Measurements from ENCODE around the gene IL1RAP.
"Not testable (repeated sequence)": the region's sequence is repeated elsewhere in the genome, so short reads cannot be mapped to it uniquely, and the experiment has no call there.

IL1RAP gene

GRCh38 chr3:190513409-190514370 lies at the start of gene IL1RAP:
Gene IL1RAP, plus strand, starts transcription at chr3:190514085. Its CDS starts 50,205 bp downstream, at chr3:190564290.
- peak within 1 kb of the TSS; percentile 77 for H3K9ac ChIP-seq (ENCODE audit: low read depth, low read length)
- H3K4me1 ChIP-seq (ENCODE audit: insufficient read depth, low read length) = no peaks in the 10 kb centered on the region
- H3K9me3 ChIP-seq (ENCODE audit: control insufficient read depth, insufficient read depth, low read length) = no peaks in the 10 kb centered on the region
- no peaks in the 10 kb centered on the region for H3K36me3 ChIP-seq (ENCODE audit: insufficient read depth, low read length)

- H3K9ac ChIP-seq (ENCODE audit: low read depth, low read length) = no peak overlapping the region
- H3K4me1 ChIP-seq (ENCODE audit: insufficient read depth, low read length) = no peaks in the 10 kb centered on the region
- H3K36me3 ChIP-seq (ENCODE audit: insufficient read depth, low read length) = no peaks in the 10 kb centered on the region
- H3K9me3 ChIP-seq (ENCODE audit: control insufficient read depth, insufficient read depth, low read length) = no peaks in the 10 kb centered on the region; the same call in 1 of the 2 replicates
Observed at GRCh38 chr3:190467922-190468321, 46.0 kb upstream of the IL1RAP start.

GRCh38 chr3:190473261-190473660 lies 40.6 kb upstream of the IL1RAP start:
- not testable (repeated sequence) for H3K9ac ChIP-seq (ENCODE audit: low read depth, low read length); H3K9me3 ChIP-seq (ENCODE audit: control insufficient read depth, insufficient read depth, low read length); H3K4me1 ChIP-seq (ENCODE audit: insufficient read depth, low read length); H3K36me3 ChIP-seq (ENCODE audit: insufficient read depth, low read length)

GRCh38 chr3:190481779-190482178 lies 32.1 kb upstream of the IL1RAP start:
- Histone ChIP-seq H3K4me1 (ENCODE audit: insufficient read depth, low read length) (peaks cover 5% of the 10 kb centered on the region; the same call in 1 of the 2 replicates), H3K9me3 (ENCODE audit: control insufficient read depth, insufficient read depth, low read length) (no peaks in the 10 kb centered on the region), H3K36me3 (ENCODE audit: insufficient read depth, low read length) (no peaks in the 10 kb centered on the region), H3K9ac (ENCODE audit: low read depth, low read length) (no peak overlapping the region)

- Histone ChIP-seq H3K9ac (ENCODE audit: low read depth, low read length) (no peak overlapping the region), H3K4me1 (ENCODE audit: insufficient read depth, low read length) (peaks cover 7% of the 10 kb centered on the region; the same call in 1 of the 2 replicates), H3K9me3 (ENCODE audit: control insufficient read depth, insufficient read depth, low read length) (no peaks in the 10 kb centered on the region), H3K36me3 (ENCODE audit: insufficient read depth, low read length) (no peaks in the 10 kb centered on the region)
Observed at GRCh38 chr3:190485830-190486532, 27.9 kb upstream of the IL1RAP start.

- Histone ChIP-seq H3K4me1 (ENCODE audit: insufficient read depth, low read length) (peaks cover 7% of the 10 kb centered on the region; the same call in 1 of the 2 replicates), H3K9me3 (ENCODE audit: control insufficient read depth, insufficient read depth, low read length) (no peaks in the 10 kb centered on the region), H3K9ac (ENCODE audit: low read depth, low read length) (no peak overlapping the region), H3K36me3 (ENCODE audit: insufficient read depth, low read length) (no peaks in the 10 kb centered on the region)
Observed at GRCh38 chr3:190486533-190486864, 27.4 kb upstream of the IL1RAP start.

- peaks cover 7% of the 10 kb centered on the region; the same call in 1 of the 2 replicates for H3K4me1 ChIP-seq (ENCODE audit: insufficient read depth, low read length)
- H3K9me3 ChIP-seq (ENCODE audit: control insufficient read depth, insufficient read depth, low read length) = no peaks in the 10 kb centered on the region
- H3K9ac ChIP-seq (ENCODE audit: low read depth, low read length) = no peak overlapping the region
- no peaks in the 10 kb centered on the region for H3K36me3 ChIP-seq (ENCODE audit: insufficient read depth, low read length)
Observed at GRCh38 chr3:190486908-190487607, 26.8 kb upstream of the IL1RAP start.

GRCh38 chr3:190491533-190492054 lies 22.3 kb upstream of the IL1RAP start:
- Histone ChIP-seq H3K4me1 (ENCODE audit: insufficient read depth, low read length) (peaks cover 3% of the 10 kb centered on the region; the same call in 1 of the 2 replicates), H3K36me3 (ENCODE audit: insufficient read depth, low read length) (no peaks in the 10 kb centered on the region), H3K9ac (ENCODE audit: low read depth, low read length) (no peak overlapping the region), H3K9me3 (ENCODE audit: control insufficient read depth, insufficient read depth, low read length) (no peaks in the 10 kb centered on the region)

- Histone ChIP-seq H3K9me3 (ENCODE audit: control insufficient read depth, insufficient read depth, low read length) (no peaks in the 10 kb centered on the region), H3K36me3 (ENCODE audit: insufficient read depth, low read length) (no peaks in the 10 kb centered on the region), H3K9ac (ENCODE audit: low read depth, low read length) (no peak overlapping the region), H3K4me1 (ENCODE audit: insufficient read depth, low read length) (no peaks in the 10 kb centered on the region; the same call in 1 of the 2 replicates)
Observed at GRCh38 chr3:190492129-190492528, 21.8 kb upstream of the IL1RAP start.

GRCh38 chr3:190492966-190493365 lies 20.9 kb upstream of the IL1RAP start:
- Histone ChIP-seq H3K36me3 (ENCODE audit: insufficient read depth, low read length) (no peaks in the 10 kb centered on the region), H3K4me1 (ENCODE audit: insufficient read depth, low read length) (no peaks in the 10 kb centered on the region; the same call in 1 of the 2 replicates), H3K9ac (ENCODE audit: low read depth, low read length) (no peak overlapping the region), H3K9me3 (ENCODE audit: control insufficient read depth, insufficient read depth, low read length) (no peaks in the 10 kb centered on the region)

- Histone ChIP-seq H3K4me1 (ENCODE audit: insufficient read depth, low read length) (no peaks in the 10 kb centered on the region), H3K9ac (ENCODE audit: low read depth, low read length) (no peak overlapping the region), H3K9me3 (ENCODE audit: control insufficient read depth, insufficient read depth, low read length) (no peaks in the 10 kb centered on the region), H3K36me3 (ENCODE audit: insufficient read depth, low read length) (no peaks in the 10 kb centered on the region)
Observed at GRCh38 chr3:190494907-190495306, 19.0 kb upstream of the IL1RAP start.

GRCh38 chr3:190495354-190495753 lies 18.5 kb upstream of the IL1RAP start:
- Histone ChIP-seq H3K4me1 (ENCODE audit: insufficient read depth, low read length) (no peaks in the 10 kb centered on the region), H3K9ac (ENCODE audit: low read depth, low read length) (no peak overlapping the region), H3K36me3 (ENCODE audit: insufficient read depth, low read length) (no peaks in the 10 kb centered on the region), H3K9me3 (ENCODE audit: control insufficient read depth, insufficient read depth, low read length) (no peaks in the 10 kb centered on the region)

- H3K4me1 ChIP-seq (ENCODE audit: insufficient read depth, low read length) = no peaks in the 10 kb centered on the region
- H3K9ac ChIP-seq (ENCODE audit: low read depth, low read length) = no peak overlapping the region
Observed at GRCh38 chr3:190495796-190496195, 18.1 kb upstream of the IL1RAP start.

GRCh38 chr3:190496859-190497258 lies 17.0 kb upstream of the IL1RAP start:
- Histone ChIP-seq H3K36me3 (ENCODE audit: insufficient read depth, low read length) (no peaks in the 10 kb centered on the region), H3K4me1 (ENCODE audit: insufficient read depth, low read length) (no peaks in the 10 kb centered on the region), H3K9me3 (ENCODE audit: control insufficient read depth, insufficient read depth, low read length) (no peaks in the 10 kb centered on the region), H3K9ac (ENCODE audit: low read depth, low read length) (no peak overlapping the region)

More at GRCh38 chr3:190495796-190496195, 18.1 kb upstream of the IL1RAP start:
- Histone ChIP-seq H3K36me3 (ENCODE audit: insufficient read depth, low read length) (no peaks in the 10 kb centered on the region), H3K9me3 (ENCODE audit: control insufficient read depth, insufficient read depth, low read length) (no peaks in the 10 kb centered on the region)
